OCI-LY7 (cell line): Measurements from ENCODE around the gene LHPP.

Source experiments
- CTCF ChIP-seq: fragments of 200-600 bp; sonication (generic); conservative IDR thresholded peaks from 2 replicates; pipeline ENCODE4 v1.5.1; 2014; ENCODE audit warnings: mild to moderate bottlenecking, antibody characterized with exemption, low read length, moderate library complexity, mixed read lengths
- EZH2phosphoT487 ChIP-seq: fragments of 200-600 bp; sonication (generic); IDR thresholded peaks from 2 replicates; pipeline ENCODE4 v1.6.1; 2018; ENCODE audit warnings: low read depth, borderline replicate concordance, mild to moderate bottlenecking, mixed run types, antibody characterized with exemption, low read length, moderate library complexity, mixed read lengths

GRCh38 chr10:124564881-124565280 lies 103.3 kb downstream of the LHPP start:
- TF ChIP-seq CTCF (no peak), EZH2phosphoT487 (no peak)
